HG02970 (cell line): ENCODE results near the gene ETFRF1.

Experiments used
- ATAC-seq: cut with Tn5 transposase; IDR thresholded peaks from one replicate; pipeline ENCODE4 v1.9.1; 2021; ENCODE audit warnings: mild to moderate bottlenecking, moderate library complexity, moderate number of reproducible peaks; ENCODE audit not compliant: unreplicated experiment, low FRiP score

The ETFRF1 gene

GRCh38 chr12:25208554-25208953 lies 13.5 kb downstream of the ETFRF1 start:
- ATAC-seq: no peak

GRCh38 chr12:25213338-25213737 lies 18.3 kb downstream of the ETFRF1 start:
- ATAC-seq: no peak

- no peak for ATAC-seq
These were observed 41.2 kb downstream of the ETFRF1 start for GRCh38 chr12:25236190-25236589.

GRCh38 chr12:25236626-25237025 lies 41.6 kb downstream of the ETFRF1 start:
- ATAC-seq: no peak

GRCh38 chr12:25241167-25242020 lies 46.4 kb downstream of the ETFRF1 start:
- no peak for ATAC-seq

- no peak for ATAC-seq
These were observed 48.1 kb downstream of the ETFRF1 start for GRCh38 chr12:25242981-25243679.

- no peak for ATAC-seq
These were observed 48.6 kb downstream of the ETFRF1 start for GRCh38 chr12:25243680-25243990.

GRCh38 chr12:25245491-25245890 lies 50.5 kb downstream of the ETFRF1 start:
- no peak for ATAC-seq

GRCh38 chr12:25248137-25248536 lies 53.1 kb downstream of the ETFRF1 start:
- ATAC-seq: no peak

- no peak for ATAC-seq
These were observed 53.7 kb downstream of the ETFRF1 start for GRCh38 chr12:25248732-25249131.

- peak; percentile 28 for ATAC-seq
These were observed 55.1 kb downstream of the ETFRF1 start for GRCh38 chr12:25249931-25250738.

- peak; percentile 80 for ATAC-seq
These were observed 56.0 kb downstream of the ETFRF1 start, which contains the start of gene KRAS for GRCh38 chr12:25250744-25251730. Gene KRAS (minus strand): TSS chr12:25250929.

- ATAC-seq: no peak
These were observed 56.7 kb downstream of the ETFRF1 start for GRCh38 chr12:25251769-25252168.

- no peak for ATAC-seq
These were observed 57.9 kb downstream of the ETFRF1 start for GRCh38 chr12:25252946-25253345.

GRCh38 chr12:25253371-25254068 lies 58.5 kb downstream of the ETFRF1 start:
- ATAC-seq: no peak

GRCh38 chr12:25254271-25254880 lies 59.3 kb downstream of the ETFRF1 start:
- no peak for ATAC-seq
